Activated CD4-positive, alpha-beta T cell treated with anti-CD3 and anti-CD28 coated beads, Interleukin-2, amount 10 ng/mL, durations not matched to agents 24 days and 14 days (primary cell): ENCODE results near the gene CHST15. TPM values are rescaled to one million over a fixed set of nuclear protein-coding genes. Genes with fewer than 3 reads are reported as not detected.

Source experiments
- DNase-seq: peaks from one replicate; pipeline ENCODE4 v3.0.0; 2022
- H3K27ac Mint-ChIP-seq: one replicate; pipeline ENCODE4 v1.8.0; 2022; ENCODE audit warnings: mild to moderate bottlenecking, mixed read lengths
- H3K27me3 Mint-ChIP-seq: one replicate; pipeline ENCODE4 v1.8.0; 2022; ENCODE audit warnings: mixed read lengths
- H3K36me3 Mint-ChIP-seq: one replicate; pipeline ENCODE4 v1.8.0; 2022; ENCODE audit warnings: low read depth, mild to moderate bottlenecking, mixed read lengths
- H3K4me1 Mint-ChIP-seq: one replicate; pipeline ENCODE4 v1.8.0; 2021; ENCODE audit warnings: mixed read lengths
- H3K4me3 Mint-ChIP-seq: one replicate; pipeline ENCODE4 v1.8.0; 2022; ENCODE audit warnings: mild to moderate bottlenecking, moderate library complexity, mixed read lengths
- H3K9me3 Mint-ChIP-seq: one replicate; pipeline ENCODE4 v1.8.0; 2021; ENCODE audit warnings: mixed read lengths
- intact Hi-C: fragments of 100-400 bp; cut with micrococcal nuclease; formaldehyde crosslinking; loops from one replicate; pipeline ENCODE4 v1.15.1; 2023
- total RNA-seq: library from RNA; stranded (reverse); gene quantifications from 2 replicates; pipeline ENCODE4 v1.2.3, GENCODE V29; 2022

Gene CHST15
- total RNA-seq, 1 donor from 2014 or later = 0.16 TPM

DNA sequence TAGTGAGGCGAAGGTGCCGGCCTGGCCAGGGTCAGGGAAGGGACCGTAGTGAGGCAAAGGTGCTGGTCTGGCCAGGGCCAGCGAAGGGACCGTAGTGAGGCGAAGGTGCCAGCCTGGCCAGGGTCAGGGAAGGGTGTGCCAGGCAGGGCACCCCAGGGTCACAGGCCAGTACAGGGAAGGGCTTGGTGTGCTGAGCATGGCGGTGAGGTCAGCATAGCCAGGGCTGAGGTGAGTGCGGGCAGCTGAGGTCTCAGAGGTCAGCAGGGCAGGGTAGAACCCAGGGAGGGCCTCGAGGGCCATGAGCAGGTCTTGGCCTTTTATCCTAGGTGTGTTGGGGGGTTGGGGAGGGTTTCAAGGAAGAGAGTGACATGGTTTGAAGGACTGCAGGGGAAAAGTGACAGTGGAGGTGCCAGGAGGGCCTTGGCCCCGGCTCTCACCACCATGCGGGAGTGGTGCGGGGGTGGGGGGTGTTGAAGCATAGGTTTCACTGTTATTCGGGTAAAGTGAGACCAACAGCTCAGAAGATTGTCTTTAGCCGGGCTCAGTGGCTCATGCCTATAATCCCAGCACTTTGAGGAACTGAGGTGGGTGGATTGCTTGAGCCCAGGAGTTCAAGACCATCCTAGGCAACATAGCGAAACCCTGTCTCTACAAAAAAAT is 93.3 kb downstream of the CHST15 start:
- no peaks in the 10 kb centered on the region for H3K9me3 Mint-ChIP-seq
- H3K27me3 Mint-ChIP-seq = peaks cover 18% of the 10 kb centered on the region
- H3K4me3 Mint-ChIP-seq = no peak overlapping the region
- intact Hi-C loops = loop anchor here (10.0 kb wide), 1 partner anchor 225 kb away; no protein-coding TSS in a partner anchor
- DNase-seq = no peak
- H3K36me3 Mint-ChIP-seq = no peaks in the 10 kb centered on the region
- peaks cover under 1% of the 10 kb centered on the region for H3K4me1 Mint-ChIP-seq
- no peak overlapping the region for H3K27ac Mint-ChIP-seq

DNA sequence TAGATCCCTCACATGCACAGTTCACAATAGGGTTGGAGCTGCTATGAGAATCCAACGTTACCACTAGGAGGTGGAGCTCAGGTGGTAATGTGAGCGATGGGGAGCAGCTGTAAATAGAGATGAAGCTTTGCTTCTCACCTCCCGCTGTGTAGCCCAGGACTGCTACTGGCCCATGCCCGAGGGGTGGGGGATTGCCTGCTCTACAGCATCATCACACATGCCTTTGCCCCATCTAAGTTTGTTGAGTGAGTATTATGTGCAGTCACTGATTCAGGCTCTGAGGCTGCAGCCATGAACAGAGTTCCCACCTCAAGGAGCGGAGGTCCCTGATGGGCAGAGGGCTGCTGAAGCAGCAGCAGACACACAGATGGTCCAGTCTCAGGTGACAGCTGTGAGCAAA is 94.1 kb downstream of the CHST15 start:
- Mint-ChIP-seq H3K9me3 (no peaks in the 10 kb centered on the region), H3K4me1 (peaks cover 6% of the 10 kb centered on the region), H3K27me3 (peaks cover 25% of the 10 kb centered on the region), H3K36me3 (no peaks in the 10 kb centered on the region), H3K27ac (no peak overlapping the region), H3K4me3 (no peak overlapping the region)
- no peak for DNase-seq
- intact Hi-C loops = loop anchor here (10.0 kb wide), 1 partner anchor 226 kb away; no protein-coding TSS in a partner anchor

DNA sequence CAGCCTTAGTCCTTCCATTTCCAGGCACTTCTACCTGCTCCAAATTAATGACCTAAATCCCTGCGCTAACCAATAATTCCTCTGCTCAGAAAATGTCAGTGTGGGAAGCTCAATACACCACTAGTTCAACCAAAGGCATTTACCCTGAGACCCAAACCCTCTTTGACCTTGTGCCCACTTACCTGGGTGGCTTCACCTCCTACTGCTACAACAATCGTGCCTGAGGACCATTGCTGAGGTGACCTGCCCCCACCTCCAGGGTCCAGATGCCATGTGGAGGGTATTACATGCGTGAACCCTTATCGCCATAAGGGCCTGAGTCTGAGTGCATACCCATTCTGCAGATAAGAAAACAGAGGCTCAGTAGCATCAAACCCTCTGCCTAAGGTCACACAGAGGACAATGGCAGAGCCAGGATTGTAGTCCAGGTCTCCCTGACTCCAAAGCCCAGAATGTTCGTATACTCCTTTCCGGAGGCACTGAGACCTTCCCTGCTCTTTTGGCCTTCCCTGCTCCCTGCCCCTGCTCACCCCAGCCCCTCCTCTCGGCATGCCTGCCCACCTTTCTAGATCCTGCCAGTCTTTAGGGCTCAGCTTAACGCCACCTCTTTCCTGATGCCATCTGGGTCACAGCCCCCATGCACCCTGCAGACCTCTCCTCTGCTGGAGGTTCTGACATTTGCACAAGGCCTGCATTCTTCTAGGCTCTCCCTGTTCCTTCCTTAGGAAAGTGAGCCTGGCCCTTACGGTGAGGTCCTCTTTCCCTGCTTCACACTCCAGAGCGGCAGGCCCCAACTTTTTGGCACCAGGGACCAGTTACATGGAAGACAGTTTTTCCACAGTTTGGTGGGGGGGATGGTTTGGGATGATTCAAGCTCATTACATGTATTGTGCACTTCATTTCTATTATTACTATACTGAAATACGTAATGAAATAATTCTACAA is 94.9 kb downstream of the CHST15 start:
- no peak for DNase-seq
- peaks cover 33% of the 10 kb centered on the region for H3K27me3 Mint-ChIP-seq
- H3K4me3 Mint-ChIP-seq = no peak overlapping the region
- no peaks in the 10 kb centered on the region for H3K9me3 Mint-ChIP-seq
- intact Hi-C loops = loop anchor here (10.0 kb wide), 1 partner anchor 226 kb away; no protein-coding TSS in a partner anchor
- peaks cover 6% of the 10 kb centered on the region for H3K4me1 Mint-ChIP-seq
- no peak overlapping the region for H3K27ac Mint-ChIP-seq
- H3K36me3 Mint-ChIP-seq = no peaks in the 10 kb centered on the region

DNA sequence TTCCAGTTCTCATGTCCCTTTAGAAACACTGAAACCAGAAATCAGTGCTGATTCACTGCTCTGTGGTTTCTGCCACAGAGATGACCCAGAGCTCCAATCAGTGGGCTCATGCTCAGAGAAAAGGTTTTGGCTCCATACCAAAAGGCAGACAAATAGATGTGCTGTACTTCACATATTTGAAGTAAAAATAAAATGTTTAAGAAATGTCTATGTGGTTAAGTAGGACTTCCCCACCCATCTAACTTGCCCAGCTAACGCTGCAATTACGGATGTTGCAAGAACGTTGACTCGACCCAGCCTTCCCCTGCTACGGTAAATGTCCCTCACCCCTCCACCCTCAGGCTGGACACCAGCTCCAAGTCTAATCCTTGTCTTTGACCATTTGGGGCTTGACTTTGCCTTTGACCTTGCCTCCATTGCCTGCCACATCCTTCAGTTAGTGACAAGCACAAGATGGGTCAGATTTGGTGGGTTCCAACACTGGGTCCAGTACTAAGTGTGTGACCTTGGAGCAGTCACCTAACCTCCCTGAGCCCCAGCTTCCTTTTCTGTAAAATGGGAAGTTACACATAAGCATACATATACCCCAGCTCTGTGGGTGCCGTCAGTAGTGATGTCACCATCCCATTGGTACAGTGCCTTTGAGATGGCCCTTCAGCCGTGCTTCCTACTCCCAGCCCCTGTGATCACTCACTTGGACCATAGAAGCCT is 95.8 kb downstream of the CHST15 start:
- DNase-seq = no peak
- Mint-ChIP-seq H3K27me3 (peaks cover 39% of the 10 kb centered on the region), H3K27ac (no peak overlapping the region), H3K9me3 (no peaks in the 10 kb centered on the region), H3K36me3 (no peaks in the 10 kb centered on the region), H3K4me1 (peaks cover 6% of the 10 kb centered on the region), H3K4me3 (no peak overlapping the region)
- intact Hi-C loops = loop anchor here (10.0 kb wide), 1 partner anchor 227 kb away; no protein-coding TSS in a partner anchor

DNA sequence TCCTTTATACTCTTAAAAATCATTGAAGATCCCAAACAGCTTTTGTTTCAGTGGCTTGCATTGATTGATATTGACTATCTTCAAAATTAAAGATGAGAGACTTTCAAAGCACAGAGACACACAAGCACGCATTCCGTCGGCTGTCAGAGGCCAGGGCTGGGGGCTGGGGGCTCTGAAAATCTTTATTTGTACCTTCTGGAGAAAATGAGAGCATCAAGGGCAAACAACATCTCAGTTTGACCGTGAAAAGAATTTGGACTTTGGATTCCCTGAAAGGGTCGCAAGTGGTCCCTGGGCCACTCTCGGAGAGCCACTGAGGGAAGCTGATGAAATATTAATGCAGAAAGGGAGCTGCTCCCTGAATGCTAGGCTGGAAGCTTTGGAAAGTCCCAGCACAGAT is 96.4 kb downstream of the CHST15 start:
- H3K36me3 Mint-ChIP-seq = no peaks in the 10 kb centered on the region
- H3K9me3 Mint-ChIP-seq = no peaks in the 10 kb centered on the region
- intact Hi-C loops = loop anchor here (10.0 kb wide), 1 partner anchor 228 kb away; no protein-coding TSS in a partner anchor
- no peak for DNase-seq
- H3K27me3 Mint-ChIP-seq = peaks cover 44% of the 10 kb centered on the region
- H3K27ac Mint-ChIP-seq = no peak overlapping the region
- no peak overlapping the region for H3K4me3 Mint-ChIP-seq
- H3K4me1 Mint-ChIP-seq = peaks cover 6% of the 10 kb centered on the region

DNA sequence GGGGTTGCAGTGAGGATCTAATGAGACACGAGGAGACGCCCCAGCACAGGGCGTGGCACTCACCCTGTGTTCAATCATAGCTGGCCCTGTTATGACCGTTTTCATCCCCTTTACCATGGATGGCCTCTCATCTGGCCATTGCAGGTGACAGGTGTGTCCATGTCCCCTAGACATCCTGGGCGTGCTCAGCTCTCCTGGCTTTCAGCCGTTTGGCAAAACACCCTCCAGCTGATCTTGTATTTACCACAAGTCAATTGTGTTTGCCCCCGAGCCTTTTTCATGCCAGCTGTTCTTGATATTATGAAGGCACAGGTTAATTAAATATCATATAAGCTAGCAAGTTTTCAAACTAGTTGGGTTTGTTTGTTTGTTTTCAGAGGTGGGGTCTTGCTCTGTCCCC is 97.1 kb downstream of the CHST15 start:
- H3K4me1 Mint-ChIP-seq = peaks cover 6% of the 10 kb centered on the region
- H3K27ac Mint-ChIP-seq = no peak overlapping the region
- H3K36me3 Mint-ChIP-seq = no peaks in the 10 kb centered on the region
- intact Hi-C loops = loop anchor here (10.0 kb wide), 1 partner anchor 228 kb away; no protein-coding TSS in a partner anchor
- no peaks in the 10 kb centered on the region for H3K9me3 Mint-ChIP-seq
- H3K27me3 Mint-ChIP-seq = peaks cover 46% of the 10 kb centered on the region
- H3K4me3 Mint-ChIP-seq = no peak overlapping the region
- DNase-seq = no peak

DNA sequence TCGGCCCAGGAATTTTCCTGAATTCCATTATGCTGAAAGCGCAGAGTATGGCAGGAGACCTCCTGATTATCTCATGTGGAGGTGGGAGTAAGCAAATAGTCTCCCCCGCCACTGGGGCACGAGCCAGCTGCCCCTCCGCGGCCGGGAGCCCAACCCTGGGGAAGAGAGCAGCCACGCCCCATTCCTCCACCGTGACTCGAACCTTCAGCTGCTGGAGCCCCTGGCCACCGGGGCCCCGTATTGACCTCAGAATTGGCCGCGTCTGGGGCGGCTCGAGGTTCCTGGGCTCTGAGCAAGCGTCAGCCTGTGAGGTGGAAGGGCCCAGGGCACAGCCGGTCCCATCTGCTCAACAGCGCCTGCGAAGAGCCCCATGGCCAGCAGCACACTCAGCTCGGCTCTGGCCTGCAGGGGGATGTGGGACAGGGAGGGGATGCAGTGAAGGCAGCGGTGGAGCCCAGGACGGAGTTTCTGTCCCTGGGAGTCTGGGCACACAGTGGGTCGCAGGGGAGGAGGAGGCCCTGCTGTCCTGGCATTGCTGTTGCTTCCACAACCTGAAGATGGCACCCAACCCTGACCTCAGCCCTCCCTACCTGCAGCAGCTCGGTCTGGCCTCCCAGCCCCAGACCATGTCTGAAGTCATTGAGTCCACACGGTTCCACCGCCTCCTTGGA is 97.8 kb downstream of the CHST15 start:
- no peaks in the 10 kb centered on the region for H3K9me3 Mint-ChIP-seq
- H3K4me3 Mint-ChIP-seq = no peak overlapping the region
- peak; percentile 70 for DNase-seq
- intact Hi-C loops = loop anchor here (10.0 kb wide), 1 partner anchor 229 kb away; no protein-coding TSS in a partner anchor
- H3K36me3 Mint-ChIP-seq = no peaks in the 10 kb centered on the region
- no peak overlapping the region for H3K27ac Mint-ChIP-seq
- peaks cover 6% of the 10 kb centered on the region for H3K4me1 Mint-ChIP-seq
- H3K27me3 Mint-ChIP-seq = peaks cover 53% of the 10 kb centered on the region

DNA sequence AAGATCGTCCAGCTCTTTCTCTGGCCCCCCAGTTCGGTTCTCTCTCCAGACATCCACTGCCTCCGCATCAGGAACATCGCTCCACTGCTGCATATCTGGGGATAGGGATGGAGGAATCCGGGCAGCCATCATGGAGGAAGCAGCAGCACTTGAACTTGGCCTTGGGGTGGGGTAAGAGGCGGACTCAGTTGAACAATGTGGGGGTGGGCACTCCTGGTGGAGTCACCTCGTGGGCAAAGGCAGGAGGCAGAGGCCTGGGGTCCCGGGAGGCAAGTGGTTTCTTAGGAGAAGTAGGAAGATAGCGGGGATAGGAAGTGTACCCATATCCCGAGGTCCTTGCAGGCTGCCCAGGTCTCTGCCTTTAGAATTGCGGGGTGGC is 98.3 kb downstream of the CHST15 start:
- peak overlapping the region; percentile 55 for H3K4me3 Mint-ChIP-seq
- H3K36me3 Mint-ChIP-seq = no peaks in the 10 kb centered on the region
- H3K27me3 Mint-ChIP-seq = peaks cover 59% of the 10 kb centered on the region
- H3K9me3 Mint-ChIP-seq = no peaks in the 10 kb centered on the region
- H3K27ac Mint-ChIP-seq = no peak overlapping the region
- intact Hi-C loops = loop anchor here (10.0 kb wide), 1 partner anchor 230 kb away; no protein-coding TSS in a partner anchor
- DNase-seq = no peak
- peaks cover 6% of the 10 kb centered on the region for H3K4me1 Mint-ChIP-seq

DNA sequence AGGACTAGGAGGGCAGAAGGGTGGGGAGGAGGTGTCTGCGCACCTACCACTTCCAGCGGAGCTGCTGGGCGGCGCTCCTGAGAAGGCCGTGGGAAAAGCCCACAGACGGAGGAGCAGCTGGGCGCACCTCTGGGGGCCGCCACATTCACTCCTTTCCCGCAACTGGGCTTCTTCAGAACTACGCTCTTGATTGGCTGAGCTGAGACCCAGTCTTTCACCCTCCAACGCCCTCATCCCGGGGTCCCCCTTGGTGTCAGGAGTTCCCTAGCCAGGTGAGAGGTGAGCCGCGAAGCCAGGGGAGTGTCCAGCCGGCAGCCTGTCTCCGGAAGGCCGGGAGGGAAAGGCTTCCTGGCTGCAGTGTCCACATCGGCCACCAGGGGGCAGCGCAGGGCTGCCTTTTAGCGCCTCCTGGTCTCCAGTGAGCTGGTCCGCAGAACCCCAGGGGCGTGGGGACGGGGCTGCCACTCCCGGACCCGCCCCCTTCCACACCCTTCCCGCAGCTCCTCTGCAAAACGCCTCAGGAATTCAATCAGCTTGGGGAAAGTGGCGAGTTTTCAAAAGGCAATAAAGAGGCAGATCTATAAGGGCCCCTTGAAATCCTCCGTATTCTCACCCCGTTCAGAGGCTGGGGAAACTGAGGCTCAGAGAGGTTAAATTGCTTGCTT is 98.8 kb downstream of the CHST15 start:
- intact Hi-C loops = loop anchor here (1.0 to 10.0 kb wide), 3 partner anchors 230 to 409 kb away; no protein-coding TSS in a partner anchor
- Mint-ChIP-seq H3K36me3 (no peaks in the 10 kb centered on the region), H3K9me3 (no peaks in the 10 kb centered on the region), H3K4me3 (peak overlapping the region; percentile 55), H3K4me1 (peaks cover 6% of the 10 kb centered on the region), H3K27me3 (peaks cover 62% of the 10 kb centered on the region), H3K27ac (no peak overlapping the region)
- peak; percentile 95 for DNase-seq

DNA sequence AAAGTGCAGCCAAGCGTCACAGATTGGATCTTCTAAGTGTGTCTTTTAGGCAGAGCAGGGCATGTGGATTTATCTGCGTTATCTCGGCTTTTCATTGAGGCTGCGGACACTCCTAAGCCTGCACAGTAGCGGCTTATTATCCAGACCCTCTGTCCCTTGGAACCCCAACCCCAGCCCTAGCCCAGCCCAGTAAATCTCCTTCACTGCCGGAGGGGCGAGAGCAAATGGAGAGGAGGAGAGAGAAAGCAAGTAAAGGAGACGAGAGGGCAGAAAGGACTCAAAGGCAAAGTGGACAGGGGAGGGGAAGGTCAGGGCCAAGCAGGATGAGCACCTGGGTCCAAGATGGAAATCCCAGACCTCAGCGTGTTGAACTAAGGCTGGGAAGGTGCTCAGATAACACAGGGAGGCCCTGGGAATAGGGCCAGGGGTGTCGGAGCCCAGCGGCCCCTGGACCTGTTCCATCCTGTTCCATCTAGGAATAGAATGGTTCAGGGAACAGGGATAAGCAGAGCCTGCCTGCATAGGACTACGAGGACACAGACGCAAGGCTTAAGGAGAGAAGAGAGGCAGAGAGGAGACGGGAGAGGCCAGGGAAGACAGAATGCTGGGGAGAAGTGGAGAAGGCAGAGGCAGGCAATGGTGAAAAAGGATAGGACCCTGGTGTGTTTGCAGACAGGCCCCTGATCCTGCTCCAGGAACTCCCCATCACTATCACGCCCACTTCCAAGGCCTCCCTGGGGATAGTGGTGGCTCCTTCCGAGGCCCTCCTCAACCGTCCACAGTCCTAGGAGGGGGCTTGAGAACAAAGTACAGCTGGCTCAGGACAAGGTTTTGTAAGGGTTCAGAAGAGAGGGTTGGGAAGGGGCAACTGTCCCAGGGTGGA is 99.6 kb downstream of the CHST15 start:
- H3K4me3 Mint-ChIP-seq = no peak overlapping the region
- intact Hi-C loops = loop anchor here (1.0 to 10.0 kb wide), 3 partner anchors 231 to 410 kb away; no protein-coding TSS in a partner anchor
- DNase-seq = no peak

DNA sequence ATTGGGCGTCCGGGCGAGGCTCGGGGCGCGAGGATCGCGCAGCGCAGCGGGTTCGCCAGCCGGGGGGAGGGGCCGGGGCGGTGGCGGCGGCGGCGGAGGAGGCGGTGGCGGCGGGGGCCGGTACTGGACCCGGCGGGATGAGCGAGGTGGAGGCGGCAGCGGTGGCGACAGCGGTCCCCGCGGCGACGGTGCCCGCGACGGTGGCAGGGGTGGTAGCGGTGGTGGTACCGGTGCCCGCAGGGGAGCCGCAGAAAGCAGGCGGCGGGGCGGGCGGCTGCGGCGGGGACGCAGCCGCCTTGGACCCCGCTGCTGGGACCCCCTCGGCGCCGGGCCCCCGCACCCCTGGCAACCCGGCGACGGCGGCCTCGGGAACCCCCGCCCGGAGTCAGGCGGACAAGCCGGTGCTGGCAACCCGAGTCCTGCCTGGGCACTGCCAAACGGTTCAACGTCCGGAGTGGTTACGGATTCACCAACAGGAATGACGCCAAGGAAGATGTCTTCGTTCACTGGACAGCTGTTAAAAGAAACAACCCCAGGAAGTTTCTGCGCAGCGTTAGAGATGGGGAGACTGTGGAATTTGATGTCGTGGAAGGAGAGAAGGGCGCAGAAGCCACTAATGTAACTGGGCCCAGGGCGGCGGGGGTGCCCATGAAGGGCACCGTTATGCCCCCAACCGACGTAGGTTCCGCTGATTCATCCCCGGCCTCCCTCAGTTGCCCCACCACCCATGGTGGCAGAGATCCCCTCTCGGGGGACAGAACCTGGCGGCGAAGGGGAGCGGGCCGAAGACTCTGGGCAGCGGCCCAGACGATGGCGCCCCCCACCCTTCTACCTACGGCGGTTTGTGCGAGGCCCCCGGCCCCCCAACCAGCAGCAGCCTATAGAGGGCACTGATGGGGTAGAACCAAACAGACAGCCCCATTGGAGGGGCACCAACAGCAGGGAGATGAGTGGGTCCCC is 101.5 kb downstream of the CHST15 start:
- Mint-ChIP-seq H3K4me3 (no peak overlapping the region), H3K4me1 (peaks cover 6% of the 10 kb centered on the region), H3K9me3 (no peaks in the 10 kb centered on the region), H3K27me3 (peaks cover 67% of the 10 kb centered on the region), H3K27ac (no peak overlapping the region), H3K36me3 (no peaks in the 10 kb centered on the region)
- no peak for DNase-seq
- intact Hi-C loops = loop anchor here (10.0 kb wide), 1 partner anchor 233 kb away; no protein-coding TSS in a partner anchor

More for the DNA sequence above, 99.6 kb downstream of the CHST15 start:
- H3K36me3 Mint-ChIP-seq = no peaks in the 10 kb centered on the region
- H3K27me3 Mint-ChIP-seq = peaks cover 69% of the 10 kb centered on the region
- no peaks in the 10 kb centered on the region for H3K9me3 Mint-ChIP-seq
- H3K27ac Mint-ChIP-seq = no peak overlapping the region
- H3K4me1 Mint-ChIP-seq = peaks cover 6% of the 10 kb centered on the region
